Large intestine (tissue), 12 donors: Measurements from ENCODE around the gene ATXN7L2. TPM values are rescaled to one million over a fixed set of nuclear protein-coding genes. Genes with fewer than 3 reads are reported as not detected.
"Not testable (repeated sequence)": the region's sequence is repeated elsewhere in the genome, so short reads cannot be mapped to it uniquely, and the experiment has no call there.

Experiments used
- DNase-seq, 2 donors: peaks; one replicate each; pipeline versions ENCODE4 v3.0.0 to v3.0.0-alpha.2; 2013
- H3K27ac ChIP-seq: one replicate; pipeline ENCODE4 v1.5.1; 2013; ENCODE audit warnings: low read length
- H3K27me3 ChIP-seq: 2 replicates; pipeline ENCODE4 v1.6.1; 2013; ENCODE audit warnings: low read length; ENCODE audit not compliant: control insufficient read depth, insufficient read depth
- H3K36me3 ChIP-seq: 2 replicates; pipeline ENCODE4 v1.6.1; 2013; ENCODE audit warnings: low read length; ENCODE audit not compliant: control insufficient read depth, insufficient read depth
- H3K4me1 ChIP-seq: one replicate; pipeline ENCODE4 v1.6.1; 2013; ENCODE audit warnings: low read length; ENCODE audit not compliant: control insufficient read depth, insufficient read depth
- H3K4me3 ChIP-seq: one replicate; pipeline ENCODE4 v1.5.1; 2013; ENCODE audit warnings: low read length
- H3K9me3 ChIP-seq: one replicate; pipeline ENCODE4 v1.6.1; 2013; ENCODE audit warnings: mild to moderate bottlenecking, low read depth, low read length, moderate library complexity; ENCODE audit not compliant: control insufficient read depth
- WGBS: methylation state at CpG from one replicate; pipeline ENCODE4 v1.1.5; 2013; ENCODE audit warnings: low lambda C conversion rate; ENCODE audit not compliant: insufficient coverage; 5-methylcytosine and 5-hydroxymethylcytosine counted together
- long read RNA-seq, 11 donors: transcript quantifications; one replicate each; lab custom pipeline, GENCODE V29; 2026
- polyA plus RNA-seq: library from polyadenylated mRNA; unstranded; fragments of 120-200 nt; gene quantifications from one replicate; pipeline ENCODE4 v1.2.1, GENCODE V29; 2013

Gene ATXN7L2
- polyA plus RNA-seq: 6.1 TPM
- long read RNA-seq, donor 1, partial matches to known transcripts: 0 of 2 reads
- long read RNA-seq, donor 1, other reads (novel, unspliced or antisense): 0 of 2 reads
- long read RNA-seq, donor 2, partial matches to known transcripts: 0 of 1 reads
- long read RNA-seq, donor 2, other reads (novel, unspliced or antisense): 0 of 1 reads
- long read RNA-seq, donor 3: 0 reads
- long read RNA-seq, donor 4: 0 reads
- long read RNA-seq, donor 5, partial matches to known transcripts: 0 of 1 reads
- long read RNA-seq, donor 5, other reads (novel, unspliced or antisense): 0 of 1 reads
- long read RNA-seq, donor 6: 0 reads
- long read RNA-seq, donor 7, partial matches to known transcripts: 0 of 3 reads
- long read RNA-seq, donor 7, other reads (novel, unspliced or antisense): 0 of 3 reads
- long read RNA-seq, donor 8, partial matches to known transcripts: 0 of 3 reads
- long read RNA-seq, donor 8, other reads (novel, unspliced or antisense): 0 of 3 reads
- long read RNA-seq, donor 9: 0 reads
- long read RNA-seq, donor 10: 0 reads
- long read RNA-seq, donor 11: 0 reads

GRCh38 chr1:109483672-109484518 lies at the start of gene ATXN7L2:
Gene ATXN7L2 (plus strand): TSS chr1:109483905. CDS start chr1:109483954, 49 bp downstream.
- Histone ChIP-seq H3K36me3 (peaks cover 22% of the 10 kb centered on the region), H3K4me1 (peaks cover 12% of the 10 kb centered on the region), H3K9me3 (peaks cover 3% of the 10 kb centered on the region), H3K27ac (peak within 1 kb of the TSS; percentile 84), H3K27me3 (peaks cover 32% of the 10 kb centered on the region), H3K4me3 (peak within 1 kb of the TSS; percentile 77)
- DNase-seq: peak; percentile 93 to 94
- 0% methylated on average over 1 of the region's 73 CpGs for WGBS

- Histone ChIP-seq H3K27me3 (peaks cover 4% of the 10 kb centered on the region), H3K9me3 (no peaks in the 10 kb centered on the region), H3K36me3 (no peaks in the 10 kb centered on the region), H3K27ac (no peak overlapping the region), H3K4me3 (no peak overlapping the region), H3K4me1 (no peaks in the 10 kb centered on the region)
- no CpG with 5 or more reads among the region's 1 CpG for WGBS
- no peak for DNase-seq
Measured at GRCh38 chr1:109434484-109434883, 49.2 kb upstream of the ATXN7L2 start.

- H3K4me1 ChIP-seq: no peaks in the 10 kb centered on the region
- no peaks in the 10 kb centered on the region for H3K9me3 ChIP-seq
- peaks cover 10% of the 10 kb centered on the region for H3K27me3 ChIP-seq
- no peak overlapping the region for H3K27ac ChIP-seq
- DNase-seq: no peak
- no peak overlapping the region for H3K4me3 ChIP-seq
- 82% methylated on average over 2 of the region's 3 CpGs for WGBS
- H3K36me3 ChIP-seq: no peaks in the 10 kb centered on the region
Measured at GRCh38 chr1:109438798-109439297, 44.9 kb upstream of the ATXN7L2 start.

- no peaks in the 10 kb centered on the region for H3K9me3 ChIP-seq
- no peak for DNase-seq
- H3K4me1 ChIP-seq: no peaks in the 10 kb centered on the region
- H3K4me3 ChIP-seq: no peak overlapping the region
- WGBS: 20% methylated on average over 1 of the region's 1 CpG
- H3K27me3 ChIP-seq: peaks cover 22% of the 10 kb centered on the region
- H3K36me3 ChIP-seq: no peaks in the 10 kb centered on the region
- no peak overlapping the region for H3K27ac ChIP-seq
Measured at GRCh38 chr1:109441069-109441468, 42.6 kb upstream of the ATXN7L2 start.

GRCh38 chr1:109443476-109443875 lies 40.2 kb upstream of the ATXN7L2 start:
- Histone ChIP-seq H3K9me3 (no peaks in the 10 kb centered on the region), H3K36me3 (no peaks in the 10 kb centered on the region), H3K4me3 (no peak overlapping the region), H3K4me1 (no peaks in the 10 kb centered on the region), H3K27me3 (peaks cover 26% of the 10 kb centered on the region), H3K27ac (no peak overlapping the region)
- DNase-seq: no peak
- no CpG with 5 or more reads among the region's 2 CpGs for WGBS

- DNase-seq: no peak
- H3K4me3 ChIP-seq: no peak overlapping the region
- WGBS: no CpG with 5 or more reads among the region's 1 CpG
- H3K36me3 ChIP-seq: no peaks in the 10 kb centered on the region
- peaks cover 26% of the 10 kb centered on the region for H3K27me3 ChIP-seq
- no peak overlapping the region for H3K27ac ChIP-seq
- H3K9me3 ChIP-seq: no peaks in the 10 kb centered on the region
- H3K4me1 ChIP-seq: no peaks in the 10 kb centered on the region
Measured at GRCh38 chr1:109444346-109444745, 39.4 kb upstream of the ATXN7L2 start.

- not testable (repeated sequence) for DNase-seq, H3K4me1 ChIP-seq, H3K27ac ChIP-seq, H3K9me3 ChIP-seq, H3K36me3 ChIP-seq, H3K4me3 ChIP-seq
- WGBS: 55% methylated on average over 3 of the region's 11 CpGs
- H3K27me3 ChIP-seq: peaks cover 30% of the 10 kb centered on the region
Measured at GRCh38 chr1:109445949-109446695, 37.6 kb upstream of the ATXN7L2 start.

- Histone ChIP-seq H3K4me1 (no peaks in the 10 kb centered on the region), H3K36me3 (no peaks in the 10 kb centered on the region), H3K27me3 (peaks cover 32% of the 10 kb centered on the region), H3K27ac (no peak overlapping the region), H3K4me3 (no peak overlapping the region), H3K9me3 (no peaks in the 10 kb centered on the region)
- 82% methylated on average over 4 of the region's 4 CpGs for WGBS
- DNase-seq: no peak
Measured at GRCh38 chr1:109447524-109447923, 36.2 kb upstream of the ATXN7L2 start.

- no peak for DNase-seq
- H3K36me3 ChIP-seq: no peaks in the 10 kb centered on the region
- no peaks in the 10 kb centered on the region for H3K9me3 ChIP-seq
- WGBS: no CpG with 5 or more reads among the region's 1 CpG
- H3K4me3 ChIP-seq: no peak overlapping the region
- no peak overlapping the region for H3K27ac ChIP-seq
- peaks cover 8% of the 10 kb centered on the region for H3K27me3 ChIP-seq
- no peaks in the 10 kb centered on the region for H3K4me1 ChIP-seq
Measured at GRCh38 chr1:109454497-109455133, 29.1 kb upstream of the ATXN7L2 start.
